ENCODE results near the gene BLOC1S2. TPM values are rescaled to one million over a fixed set of nuclear protein-coding genes. Genes with fewer than 3 reads are reported as not detected.

Gene BLOC1S2
- total RNA-seq, 4 donors from 2014 or later: 13.8 to 29.6 (median 19.3) TPM

DNA sequence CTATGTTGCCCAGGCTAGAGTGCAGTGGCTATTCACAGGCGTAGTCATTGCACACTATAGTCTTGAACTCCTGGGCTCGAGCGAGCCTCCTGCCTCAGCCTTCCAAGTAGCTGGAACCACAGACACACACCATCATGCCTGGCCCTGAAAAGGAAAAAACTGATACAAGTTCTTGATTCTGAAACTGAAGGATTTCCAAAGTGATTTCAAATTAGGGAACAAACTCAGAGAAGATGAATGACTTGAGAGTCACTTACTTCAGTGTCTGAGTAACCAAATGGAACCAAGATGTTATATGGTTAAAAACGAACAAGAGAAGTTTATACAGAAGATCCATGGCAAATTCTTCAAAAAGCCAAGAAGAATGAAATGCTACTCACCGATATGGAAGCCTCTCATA, 33.4 kb downstream of the BLOC1S2 start:
- Histone ChIP-seq H3K27ac (no peak overlapping the region), H3K4me3 (no peak overlapping the region), H3K36me3 (peaks cover 4 to 100% of the 10 kb centered on the region in 2 donors), H3K27me3 (no peaks in the 10 kb centered on the region), H3K9me3 (no peaks in the 10 kb centered on the region), H3K4me1 (no peaks in the 10 kb centered on the region)
- ATAC-seq: no peak
- TF ChIP-seq POLR2AphosphoS5 (IDR thresholded peaks at IDR 0.05): no peak
- TF ChIP-seq EP300 (IDR thresholded peaks at IDR 0.05): no peak
- no peak for TF ChIP-seq POLR2A (IDR thresholded peaks at IDR 0.05)
- TF ChIP-seq, protein P1, sequence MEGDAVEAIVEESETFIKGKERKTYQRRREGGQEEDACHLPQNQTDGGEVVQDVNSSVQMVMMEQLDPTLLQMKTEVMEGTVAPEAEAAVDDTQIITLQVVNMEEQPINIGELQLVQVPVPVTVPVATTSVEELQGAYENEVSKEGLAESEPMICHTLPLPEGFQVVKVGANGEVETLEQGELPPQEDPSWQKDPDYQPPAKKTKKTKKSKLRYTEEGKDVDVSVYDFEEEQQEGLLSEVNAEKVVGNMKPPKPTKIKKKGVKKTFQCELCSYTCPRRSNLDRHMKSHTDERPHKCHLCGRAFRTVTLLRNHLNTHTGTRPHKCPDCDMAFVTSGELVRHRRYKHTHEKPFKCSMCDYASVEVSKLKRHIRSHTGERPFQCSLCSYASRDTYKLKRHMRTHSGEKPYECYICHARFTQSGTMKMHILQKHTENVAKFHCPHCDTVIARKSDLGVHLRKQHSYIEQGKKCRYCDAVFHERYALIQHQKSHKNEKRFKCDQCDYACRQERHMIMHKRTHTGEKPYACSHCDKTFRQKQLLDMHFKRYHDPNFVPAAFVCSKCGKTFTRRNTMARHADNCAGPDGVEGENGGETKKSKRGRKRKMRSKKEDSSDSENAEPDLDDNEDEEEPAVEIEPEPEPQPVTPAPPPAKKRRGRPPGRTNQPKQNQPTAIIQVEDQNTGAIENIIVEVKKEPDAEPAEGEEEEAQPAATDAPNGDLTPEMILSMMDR (IDR thresholded peaks at IDR 0.05): no peak
- 92 to 93% methylated on average over 4 to 5 of the region's 5 CpGs for WGBS, 2 donors (ENCODE audit: low coverage in 1 of 2)

DNA sequence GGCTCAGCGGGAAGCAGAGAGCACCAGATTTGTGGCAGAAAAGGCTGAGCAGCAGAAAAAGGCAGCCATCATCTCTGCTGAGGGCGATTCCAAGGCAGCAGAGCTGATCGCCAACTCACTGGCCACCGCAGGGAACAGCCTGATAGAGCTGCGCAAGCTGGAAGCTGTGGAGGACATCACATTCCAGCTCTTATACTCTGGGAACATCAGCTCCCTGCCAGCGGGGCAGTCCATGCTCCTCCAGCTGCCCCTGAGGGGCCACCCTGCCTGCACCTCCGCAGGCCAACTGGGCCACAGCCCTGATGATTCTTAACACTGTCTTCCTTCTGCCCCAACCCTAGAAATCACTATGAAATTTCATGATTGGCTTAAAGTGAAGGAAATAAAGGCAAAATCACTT, 37.7 kb downstream of the BLOC1S2 start:
- ATAC-seq: no peak
- 91% methylated on average over 7 of the region's 7 CpGs; no CpG with 5 or more reads in 1 of the 2 donors for WGBS, 2 donors (ENCODE audit: low coverage in 1 of 2)
- H3K36me3 ChIP-seq: peaks cover 8 to 100% of the 10 kb centered on the region in 2 donors

DNA sequence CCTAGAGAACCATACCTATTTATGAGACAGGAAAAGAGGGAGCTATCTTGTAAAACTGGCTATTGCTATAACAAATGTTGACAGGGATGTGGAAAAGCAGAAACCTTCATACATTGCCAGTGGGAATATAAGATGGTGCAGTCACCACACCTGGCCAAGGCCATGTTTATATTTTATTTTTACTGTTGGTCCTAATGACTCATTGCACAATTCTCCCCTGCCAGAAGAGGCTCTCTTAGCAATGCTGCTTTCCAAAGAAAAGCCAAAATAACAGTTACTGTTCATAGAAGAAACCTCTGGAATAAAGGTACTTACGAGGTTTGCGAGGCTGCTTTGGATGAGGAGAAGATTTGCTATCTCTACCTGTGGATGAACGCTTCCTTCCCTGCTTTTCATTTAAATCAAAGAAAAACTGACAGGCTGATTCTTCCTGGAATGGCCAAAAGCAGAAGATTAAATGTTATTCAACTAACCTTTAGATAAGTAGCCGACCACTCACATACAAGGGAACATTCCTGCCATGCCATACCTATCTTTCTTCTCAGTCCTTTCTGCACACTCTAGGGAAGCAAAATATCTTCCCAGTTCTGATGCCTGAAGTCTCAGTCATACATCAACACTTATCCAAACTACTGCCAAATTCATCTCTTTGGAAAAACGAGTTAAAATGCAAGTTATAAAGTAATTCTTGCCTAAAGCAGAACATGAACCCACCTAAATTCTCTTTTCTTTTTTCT, 40.8 kb downstream of the BLOC1S2 start:
- H3K27ac ChIP-seq: no peak overlapping the region
- H3K36me3 ChIP-seq: peaks cover 8 to 100% of the 10 kb centered on the region in 2 donors
- H3K27me3 ChIP-seq: no peaks in the 10 kb centered on the region
- TF ChIP-seq, protein P1 (IDR thresholded peaks at IDR 0.05): no peak
- TF ChIP-seq POLR2A (IDR thresholded peaks at IDR 0.05) (no peak), EP300 (IDR thresholded peaks at IDR 0.05) (no peak), POLR2AphosphoS5 (IDR thresholded peaks at IDR 0.05) (no peak)
- H3K4me1 ChIP-seq: no peaks in the 10 kb centered on the region
- WGBS, 2 donors (ENCODE audit: low coverage in 1 of 2): 77 to 88% methylated on average over 5 of the region's 5 CpGs
- H3K4me3 ChIP-seq: no peak overlapping the region
- no peak for ATAC-seq
- H3K9me3 ChIP-seq: no peaks in the 10 kb centered on the region

More for the DNA sequence above, 37.7 kb downstream of the BLOC1S2 start:
- H3K4me3 ChIP-seq: no peak overlapping the region
- H3K27me3 ChIP-seq: no peaks in the 10 kb centered on the region
- no peaks in the 10 kb centered on the region for H3K9me3 ChIP-seq
- H3K4me1 ChIP-seq: no peaks in the 10 kb centered on the region
- H3K27ac ChIP-seq: no peak overlapping the region
- no peak for TF ChIP-seq POLR2A (IDR thresholded peaks at IDR 0.05)
- TF ChIP-seq POLR2AphosphoS5 (IDR thresholded peaks at IDR 0.05): no peak
- no peak for TF ChIP-seq EP300 (IDR thresholded peaks at IDR 0.05)
- TF ChIP-seq, protein P1 (IDR thresholded peaks at IDR 0.05): no peak

DNA sequence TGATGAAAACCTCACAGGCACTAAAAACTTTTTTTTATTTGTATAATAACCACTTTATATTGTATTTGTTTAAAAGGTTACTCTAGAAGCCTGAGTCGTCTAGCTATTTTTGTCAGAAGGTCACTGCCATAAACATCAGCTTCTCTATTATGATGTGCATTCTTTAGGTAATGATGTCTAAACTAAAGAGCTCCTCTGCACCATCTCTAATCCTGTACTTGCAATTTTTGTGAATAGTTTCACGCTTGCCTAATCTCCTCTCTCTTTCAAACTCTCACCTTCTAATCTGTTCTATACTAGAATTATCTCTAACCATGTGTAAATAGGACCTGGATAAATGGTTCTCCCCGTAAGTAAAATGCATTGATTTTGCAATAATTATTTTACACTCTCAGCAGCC, 46.6 kb downstream of the BLOC1S2 start:
- ATAC-seq: no peak
- 76 to 88% methylated on average over 3 of the region's 3 CpGs for WGBS, 2 donors (ENCODE audit: low coverage in 1 of 2)
- Histone ChIP-seq H3K4me3 (no peak overlapping the region), H3K9me3 (no peaks in the 10 kb centered on the region), H3K27me3 (no peaks in the 10 kb centered on the region), H3K36me3 (peaks cover 8 to 100% of the 10 kb centered on the region in 2 donors), H3K27ac (no peak overlapping the region), H3K4me1 (no peaks in the 10 kb centered on the region)
- TF ChIP-seq EP300 (IDR thresholded peaks at IDR 0.05) (no peak), POLR2AphosphoS5 (IDR thresholded peaks at IDR 0.05) (no peak), POLR2A (IDR thresholded peaks at IDR 0.05) (no peak)
- TF ChIP-seq, protein P1 (IDR thresholded peaks at IDR 0.05): no peak

DNA sequence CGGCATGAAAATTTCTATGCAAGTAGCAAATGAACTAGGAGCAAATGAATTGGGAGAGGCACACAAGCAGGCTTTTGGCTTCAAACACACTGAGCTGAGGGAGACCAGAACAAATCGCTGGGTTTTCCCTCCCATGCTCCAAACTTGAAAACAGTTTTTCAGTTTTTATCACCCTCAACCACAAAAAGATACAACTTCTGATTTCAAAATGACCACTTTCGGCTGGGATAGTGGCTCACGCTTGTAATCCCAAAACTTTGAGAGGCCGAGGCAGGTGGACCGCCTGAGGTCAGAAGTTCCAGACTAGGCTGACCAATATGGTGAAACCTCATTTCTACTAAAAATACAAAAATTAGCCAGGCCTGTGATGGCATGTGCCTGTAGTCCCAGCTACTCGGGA, 48.1 kb downstream of the BLOC1S2 start:
- H3K36me3 ChIP-seq: peaks cover 10 to 100% of the 10 kb centered on the region in 2 donors
- no peak overlapping the region for H3K27ac ChIP-seq
- H3K9me3 ChIP-seq: no peaks in the 10 kb centered on the region
- H3K4me3 ChIP-seq: no peak overlapping the region
- 92 to 100% methylated on average over 6 to 7 of the region's 7 CpGs for WGBS, 2 donors (ENCODE audit: low coverage in 1 of 2)
- no peaks in the 10 kb centered on the region for H3K4me1 ChIP-seq
- no peak for ATAC-seq
- TF ChIP-seq POLR2A (IDR thresholded peaks at IDR 0.05) (no peak), EP300 (IDR thresholded peaks at IDR 0.05) (no peak), POLR2AphosphoS5 (IDR thresholded peaks at IDR 0.05) (no peak)
- TF ChIP-seq, protein P1 (IDR thresholded peaks at IDR 0.05): no peak
- H3K27me3 ChIP-seq: no peaks in the 10 kb centered on the region
